Measurements from ENCODE around the gene P2RY11. TPM values are rescaled to one million over a fixed set of nuclear protein-coding genes. Genes with fewer than 3 reads are reported as not detected.
A peak's percentile ranks its signal among the peaks of the same experiment; 100 is the strongest.

P2RY11 gene
- total RNA-seq, 2 experiments from 2014 or later = 39.1 to 43.1 TPM

DNA sequence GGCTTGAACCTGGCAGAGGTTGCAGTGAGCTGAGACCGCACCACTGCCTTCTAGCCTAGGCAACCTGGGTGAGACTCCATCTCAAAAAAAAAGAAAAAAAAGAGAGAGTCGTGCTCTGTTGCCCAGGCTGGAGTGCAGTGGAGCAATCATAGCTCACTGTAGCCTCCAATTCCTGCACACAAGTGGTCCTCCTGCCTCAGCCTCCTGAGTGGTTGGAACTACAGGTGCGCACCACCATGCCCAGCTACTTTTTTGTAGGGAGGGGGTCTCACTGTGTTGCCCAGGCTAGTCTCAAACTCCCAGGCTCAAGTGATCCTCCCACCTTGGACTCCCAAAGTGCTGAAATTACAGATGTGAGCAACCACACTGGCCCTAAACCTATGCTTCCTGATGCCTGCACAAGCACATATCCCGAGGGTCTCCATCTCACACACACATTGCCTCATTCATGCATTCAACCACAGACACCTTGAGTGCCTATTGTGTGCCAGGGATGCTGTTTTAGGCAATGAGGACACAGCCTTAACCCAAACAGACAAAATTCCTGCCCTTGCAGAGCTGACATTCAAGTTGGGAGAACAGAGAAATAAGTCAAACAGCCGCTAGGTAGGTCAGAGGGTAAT, 11.2 kb upstream of the P2RY11 start:
- Mint-ChIP-seq H3K9me3 (no peaks in the 10 kb centered on the region), H3K4me3 (no peak overlapping the region), H3K4me1 (peaks cover 53% of the 10 kb centered on the region), H3K27me3 (peaks cover 1% of the 10 kb centered on the region), H3K27ac (peak overlapping the region; percentile 83), H3K36me3 (ENCODE audit: low read depth) (no peaks in the 10 kb centered on the region)
- POLR2A ChIA-PET = no interaction called here
- CTCF ChIA-PET = interaction anchor here (0.7 to 2.4 kb wide), 4 partner anchors 8 to 187 kb away, joined by 5 to 12 read pairs (median 8); partner anchors contain the start of gene P2RY11
- DNase-seq = no peak

DNA sequence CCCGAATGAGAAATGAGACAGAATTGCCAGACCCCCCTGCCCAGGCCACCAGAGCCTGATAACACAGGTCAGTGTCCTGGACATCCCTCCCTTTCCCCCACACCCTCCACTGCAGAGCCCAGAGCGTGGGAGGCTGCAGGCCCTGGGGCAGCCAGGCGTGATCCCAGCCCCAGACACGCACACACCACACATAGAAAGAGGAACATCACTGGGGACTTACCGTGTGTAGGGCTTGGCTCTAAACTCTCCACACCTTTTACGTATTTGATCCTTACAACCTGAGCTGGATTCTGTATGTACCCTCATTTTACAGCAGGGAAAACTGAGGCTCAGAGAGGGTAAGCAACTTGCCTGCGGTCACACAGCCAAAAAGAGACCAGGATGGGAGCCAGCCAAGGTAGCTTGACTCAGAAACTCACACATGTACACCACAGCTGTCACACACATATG, 8.7 kb upstream of the P2RY11 start:
- Mint-ChIP-seq H3K27ac (peak overlapping the region; percentile 97), H3K4me1 (peaks cover 63% of the 10 kb centered on the region), H3K9me3 (no peaks in the 10 kb centered on the region), H3K36me3 (ENCODE audit: low read depth) (peaks cover 11% of the 10 kb centered on the region), H3K4me3 (no peak overlapping the region), H3K27me3 (no peaks in the 10 kb centered on the region)
- CTCF ChIA-PET = interaction anchor here (0.6 to 1.3 kb wide), 4 partner anchors 10 to 300 kb away, joined by 3 to 9 read pairs (median 4); partner anchors contain the start of genes CDC37 and ICAM1
- no peak for DNase-seq
- POLR2A ChIA-PET = no interaction called here

DNA sequence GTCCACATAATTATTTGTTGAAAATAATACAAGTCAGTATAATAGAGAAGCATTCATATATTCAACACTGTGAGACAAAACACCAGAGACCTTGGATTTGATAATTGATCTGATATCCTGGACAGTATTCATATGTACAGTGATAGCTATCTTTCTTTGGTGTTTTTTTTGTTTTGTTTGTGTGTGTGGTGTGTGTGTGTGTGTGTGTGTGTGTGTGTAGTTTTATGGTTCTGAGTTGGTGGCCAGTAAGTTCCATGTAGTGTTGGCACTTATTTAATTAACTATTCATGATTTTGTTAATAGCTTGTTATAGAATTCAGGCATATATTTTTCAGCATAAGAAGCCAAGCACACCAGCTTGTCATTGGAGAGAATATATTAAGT, 7.4 kb upstream of the P2RY11 start:
- Mint-ChIP-seq H3K9me3 (no peaks in the 10 kb centered on the region), H3K27ac (peak overlapping the region; percentile 95), H3K4me1 (peaks cover 58% of the 10 kb centered on the region), H3K36me3 (ENCODE audit: low read depth) (peaks cover 19% of the 10 kb centered on the region), H3K27me3 (no peaks in the 10 kb centered on the region), H3K4me3 (no peak overlapping the region)
- no peak for DNase-seq
- ChIA-PET CTCF (interaction anchor here (0.9 to 1.5 kb wide), 5 partner anchors 8 to 312 kb away, joined by 3 to 6 read pairs (median 4); no protein-coding TSS in a partner anchor), POLR2A (interaction anchor here (0.5 to 0.8 kb wide), 2 partner anchors 8 to 39 kb away, joined by 3 to 5 read pairs; no protein-coding TSS in a partner anchor)

DNA sequence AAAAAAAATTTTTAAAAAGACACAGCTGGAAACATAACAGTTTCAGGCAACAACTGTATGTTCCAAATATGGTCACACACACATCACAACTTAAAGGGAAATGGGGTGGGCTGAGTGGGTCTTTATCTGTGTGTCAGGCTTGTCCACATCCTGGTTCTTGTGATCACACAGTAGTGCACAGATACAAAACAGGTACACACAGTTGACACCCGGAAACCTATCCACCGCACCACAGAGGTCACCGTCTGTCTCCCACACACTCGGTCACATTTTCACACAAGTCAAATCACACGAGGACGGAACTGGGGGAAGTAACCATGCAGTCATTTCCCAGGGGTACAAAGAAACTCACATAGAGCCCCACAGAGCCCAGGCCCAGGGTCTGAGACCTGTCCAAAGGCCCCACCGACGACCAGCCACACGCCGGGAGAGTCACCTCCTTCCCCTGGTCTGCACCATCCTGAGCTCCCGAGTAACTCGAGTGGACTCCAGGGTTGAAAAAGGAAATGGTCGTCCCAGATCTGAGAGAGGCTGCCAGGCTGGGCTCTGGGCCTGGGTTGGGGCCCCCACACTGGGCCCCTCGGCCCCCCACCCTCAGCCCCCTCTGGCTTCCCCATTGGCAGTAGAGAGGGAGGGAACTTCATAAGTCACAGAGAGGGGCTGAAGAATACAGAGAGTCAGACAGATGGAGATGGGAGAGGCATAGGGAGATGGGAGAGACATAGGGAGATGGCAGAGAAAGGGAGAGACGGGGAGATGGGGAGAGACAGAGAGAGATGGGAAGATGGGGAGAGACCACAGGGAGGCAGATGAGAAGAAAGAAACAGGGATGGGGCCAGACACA, 6.6 kb upstream of the P2RY11 start:
- peak; percentile 92 for DNase-seq
- ChIA-PET POLR2A (interaction anchor here (0.5 to 0.8 kb wide), 2 partner anchors 9 to 39 kb away, joined by 3 to 5 read pairs; no protein-coding TSS in a partner anchor), CTCF (interaction anchor here (0.9 to 1.5 kb wide), 4 partner anchors 8 to 312 kb away, joined by 3 to 6 read pairs (median 5); no protein-coding TSS in a partner anchor)
- Mint-ChIP-seq H3K36me3 (ENCODE audit: low read depth) (peaks cover 27% of the 10 kb centered on the region), H3K4me1 (peaks cover 59% of the 10 kb centered on the region), H3K4me3 (peak overlapping the region; percentile 83), H3K9me3 (no peaks in the 10 kb centered on the region), H3K27me3 (no peaks in the 10 kb centered on the region), H3K27ac (peak overlapping the region; percentile 95)

- H3K9me3 Mint-ChIP-seq = no peaks in the 10 kb centered on the region
- no peaks in the 10 kb centered on the region for H3K27me3 Mint-ChIP-seq
- peak overlapping the region; percentile 83 for H3K4me3 Mint-ChIP-seq
- H3K36me3 Mint-ChIP-seq (ENCODE audit: low read depth) = peaks cover 32% of the 10 kb centered on the region
- H3K4me1 Mint-ChIP-seq = peaks cover 62% of the 10 kb centered on the region
- DNase-seq = peak; percentile 68
- POLR2A ChIA-PET = no interaction called here
- peak overlapping the region; percentile 95 for H3K27ac Mint-ChIP-seq
- CTCF ChIA-PET = interaction anchor here (1.0 to 2.5 kb wide), 3 partner anchors 11 to 17 kb away, joined by 4 to 13 read pairs (median 5); no protein-coding TSS in a partner anchor
Observed at GRCh38 chr19:10105509-10106099, 5.9 kb upstream of the P2RY11 start.

GRCh38 chr19:10106100-10106936, 5.2 kb upstream of the P2RY11 start, which contains the start of gene PPAN:
Gene PPAN (plus strand): TSS chr19:10106362. CDS start chr19:10106395, 33 bp downstream.
- peaks cover 67% of the 10 kb centered on the region for H3K4me1 Mint-ChIP-seq
- peak; percentile 99 for DNase-seq
- H3K27me3 Mint-ChIP-seq = no peaks in the 10 kb centered on the region

GRCh38 chr19:10107254-10107653, 4.2 kb upstream of the P2RY11 start:
- Mint-ChIP-seq H3K4me3 (peak overlapping the region; percentile 83), H3K36me3 (ENCODE audit: low read depth) (peaks cover 37% of the 10 kb centered on the region), H3K27ac (peak overlapping the region; percentile 95), H3K4me1 (peaks cover 72% of the 10 kb centered on the region), H3K27me3 (no peaks in the 10 kb centered on the region), H3K9me3 (no peaks in the 10 kb centered on the region)
- ChIA-PET CTCF (interaction anchor here (0.7 to 2.5 kb wide), 7 partner anchors 9 to 166 kb away, joined by 3 to 13 read pairs (median 6); partner anchors contain the start of gene EIF3G), POLR2A (interaction anchor here (1.4 kb wide), 1 partner anchor 11 kb away, joined by 6 read pairs; no protein-coding TSS in a partner anchor)
- no peak for DNase-seq

More at GRCh38 chr19:10106100-10106936, 5.2 kb upstream of the P2RY11 start, which contains the start of gene PPAN:
- Mint-ChIP-seq H3K27ac (peak within 1 kb of the TSS; percentile 95), H3K36me3 (ENCODE audit: low read depth) (peaks cover 36% of the 10 kb centered on the region), H3K9me3 (no peaks in the 10 kb centered on the region), H3K4me3 (peak within 1 kb of the TSS; percentile 83)
- CTCF ChIA-PET = interaction anchor here (1.0 to 2.5 kb wide), 5 partner anchors 10 to 23 kb away, joined by 3 to 13 read pairs (median 5); partner anchors contain the start of gene EIF3G
- POLR2A ChIA-PET = interaction anchor here (1.4 kb wide), 1 partner anchor 10 kb away, joined by 6 read pairs; no protein-coding TSS in a partner anchor

DNA sequence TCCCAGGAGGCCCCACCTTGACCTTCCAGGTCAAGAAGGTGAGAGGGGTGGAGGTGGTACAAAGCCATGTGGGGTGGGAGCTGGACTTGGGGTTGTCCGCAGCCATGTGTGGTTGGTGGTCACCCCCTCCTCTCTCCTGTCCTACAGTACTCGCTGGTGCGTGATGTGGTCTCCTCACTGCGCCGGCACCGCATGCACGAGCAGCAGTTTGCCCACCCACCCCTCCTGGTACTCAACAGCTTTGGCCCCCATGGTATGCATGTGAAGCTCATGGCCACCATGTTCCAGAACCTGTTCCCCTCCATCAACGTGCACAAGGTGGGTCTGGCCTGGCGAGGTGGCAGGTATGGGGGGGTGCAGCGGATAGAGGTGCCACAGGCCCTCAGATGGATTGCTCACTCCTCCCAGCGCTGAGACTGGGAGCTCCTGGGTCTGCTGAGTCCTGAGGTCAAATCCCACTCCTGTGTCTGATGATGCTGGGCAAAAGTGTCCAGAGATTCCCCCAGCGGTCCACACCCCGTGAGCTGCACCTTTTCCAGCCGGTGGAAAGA, 3.6 kb upstream of the P2RY11 start:
- peaks cover 72% of the 10 kb centered on the region for H3K4me1 Mint-ChIP-seq
- H3K4me3 Mint-ChIP-seq = peak overlapping the region; percentile 83
- H3K9me3 Mint-ChIP-seq = no peaks in the 10 kb centered on the region

DNA sequence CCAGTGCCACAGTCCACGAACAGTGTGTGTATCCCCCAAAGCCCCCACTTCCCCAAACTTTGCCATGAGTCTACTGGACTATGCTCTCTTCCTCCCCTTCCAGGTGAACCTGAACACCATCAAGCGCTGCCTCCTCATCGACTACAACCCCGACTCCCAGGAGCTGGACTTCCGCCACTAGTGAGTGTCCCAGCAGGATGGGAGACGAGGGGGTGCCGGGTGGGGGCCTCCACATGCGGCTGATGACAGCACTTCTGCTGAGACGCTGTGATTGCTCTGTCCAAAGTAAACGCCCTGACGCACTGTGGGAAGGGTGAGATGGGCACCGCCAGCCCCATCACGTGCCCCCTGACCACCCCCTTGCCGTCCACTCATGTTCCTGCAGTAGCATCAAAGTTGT, 2.0 kb upstream of the P2RY11 start:
- H3K36me3 Mint-ChIP-seq (ENCODE audit: low read depth) = peaks cover 44% of the 10 kb centered on the region
- ChIA-PET POLR2A (no interaction called here), CTCF (interaction anchor here (0.7 to 2.2 kb wide), 4 partner anchors 10 to 16 kb away, joined by 3 to 7 read pairs (median 6); partner anchors contain the start of gene EIF3G)
- no peak overlapping the region for H3K4me3 Mint-ChIP-seq
- no peak overlapping the region for H3K27ac Mint-ChIP-seq
- H3K27me3 Mint-ChIP-seq = no peaks in the 10 kb centered on the region
- DNase-seq = no peak
- peaks cover 69% of the 10 kb centered on the region for H3K4me1 Mint-ChIP-seq
- no peaks in the 10 kb centered on the region for H3K9me3 Mint-ChIP-seq

More for the DNA sequence above, 3.6 kb upstream of the P2RY11 start:
- CTCF ChIA-PET = interaction anchor here (0.7 to 2.5 kb wide), 7 partner anchors 9 to 166 kb away, joined by 3 to 13 read pairs (median 7); partner anchors contain the start of gene EIF3G
- H3K27ac Mint-ChIP-seq = peak overlapping the region; percentile 95
- DNase-seq = no peak
- H3K36me3 Mint-ChIP-seq (ENCODE audit: low read depth) = peaks cover 41% of the 10 kb centered on the region
- no peaks in the 10 kb centered on the region for H3K27me3 Mint-ChIP-seq
- POLR2A ChIA-PET = no interaction called here

GRCh38 chr19:10110076-10110971, 1.2 kb upstream of the P2RY11 start:
- ChIA-PET CTCF (interaction anchor here (1.2 to 1.8 kb wide), 2 partner anchors 14 to 293 kb away, joined by 3 to 5 read pairs; partner anchors contain the start of gene CDC37), POLR2A (no interaction called here)
- Mint-ChIP-seq H3K27me3 (no peaks in the 10 kb centered on the region), H3K36me3 (ENCODE audit: low read depth) (peaks cover 48% of the 10 kb centered on the region), H3K4me3 (peak overlapping the region; percentile 30), H3K9me3 (no peaks in the 10 kb centered on the region), H3K27ac (peak overlapping the region; percentile 82), H3K4me1 (peaks cover 63% of the 10 kb centered on the region)
- DNase-seq = no peak
